Adrenal gland (tissue), 12 donors: Measurements from ENCODE around the gene RTKN2. TPM values are rescaled to one million over a fixed set of nuclear protein-coding genes. Genes with fewer than 3 reads are reported as not detected.

Source experiments
- DNase-seq, 7 donors: peaks; one replicate each; pipeline ENCODE4 v3.0.0-alpha.2; 2019 to 2020
- H3K27ac ChIP-seq, 5 donors: fragments of 200-600 bp; sonication (generic) in 4 of 5; 1 replicate in 3 of 5; 2 replicates in 2 of 5; pipeline versions ENCODE4 v1.5.1 to v1.8.0; 2016 to 2020; ENCODE audit warnings: mild to moderate bottlenecking in 1 of 5
- H3K27me3 ChIP-seq: fragments of 200-600 bp; 2 replicates; pipeline ENCODE4 v1.8.0; 2021
- H3K36me3 ChIP-seq, 2 donors: fragments of 200-600 bp; replicated peaks in 1 of 2; 1 replicate in 1 of 2; 2 replicates in 1 of 2; pipeline versions ENCODE4 v1.5.1 to v1.8.0; 2018 to 2022
- H3K4me1 ChIP-seq, 2 donors: fragments of 200-600 bp; replicated peaks in 1 of 2; 1 replicate in 1 of 2; 2 replicates in 1 of 2; pipeline versions ENCODE4 v1.5.1 to v1.8.0; 2018 to 2021
- H3K4me3 ChIP-seq, 4 donors: fragments of 200-600 bp; sonication (generic) in 3 of 4; one replicate each; pipeline ENCODE4 v1.5.1; 2016 to 2018
- H3K9me3 ChIP-seq, 3 donors: fragments of 200-600 bp; sonication (generic) in 1 of 3; replicated peaks in 1 of 3; 1 replicate in 2 of 3; 2 replicates in 1 of 3; pipeline versions ENCODE4 v1.5.1 to v1.8.0; 2016 to 2021
- POLR2A ChIP-seq, 2 donors: fragments of 450-650 bp; IDR thresholded peaks; one replicate each; pipeline ENCODE4 v1.6.1; 2017; ENCODE audit warnings: antibody characterized with exemption in 2 of 2, mild to moderate bottlenecking in 2 of 2, moderate library complexity in 1 of 2
- WGBS, 4 donors: extraction: QIAGEN DNeasy Blood & Tissue Kit in 2 of 4; methylation state at CpG; one replicate each; pipeline versions ENCODE4 v1.1.5 to v1.1.7; 2013 to 2017; 5-methylcytosine and 5-hydroxymethylcytosine counted together
- intact Hi-C, 2 donors: fragments of 100-400 bp; cut with DNase I; formaldehyde crosslinking; loops; one replicate each; pipeline versions ENCODE4 v1.14.1 to v1.15.0; 2022 to 2023
- polyA plus RNA-seq, 3 donors: library from polyadenylated mRNA; stranded (reverse); fragments of 200-250 nt in 2 of 3; fragments of 350-450 nt in 1 of 3; fragmentation: Illumina TruSeq in 1 of 3; extraction: RNeasy Lipid Tissue Mini Kit (QIAGEN cat#74804) in 1 of 3; gene quantifications; one replicate each; pipeline ENCODE4 v1.2.3, GENCODE V29; 2013 to 2014
- total RNA-seq, 9 donors: library from RNA; depleted of rRNA in 4 of 9; stranded (reverse); fragments of >200 nt in 4 of 9; fragments of 120-200 nt in 1 of 9; fragmentation: NEBNext Ultra II Directional in 1 of 9; extraction: Animal tissue kit (Norgen Biotek cat#: 25700) in 1 of 9; gene quantifications; one replicate each; pipeline versions ENCODE4 v1.1.0 to v1.2.4, GENCODE V29; 2013 to 2023
- TF ChIP-seq, protein P1 (sequence below), 6 experiments: fragments of 450-650 bp in 4 of 6; fragments of 200-600 bp in 2 of 6; sonication (generic) in 1 of 6; IDR thresholded peaks; 1 replicate in 5 of 6; 2 replicates in 1 of 6; pipeline versions ENCODE4 v1.5.1 to v1.8.0; 2016 to 2021; ENCODE audit warnings: antibody characterized with exemption in 6 of 6, mild to moderate bottlenecking in 2 of 6, moderate library complexity in 1 of 6
- donor health status: healthy with polysubstance abuse.
- donor health status: Bipolar disorder and iron deficiency.
- donor health status: DM: yes; HTN: yes; CAD: no.
- donor health status: DM: no; HTN: no; CAD: no.
- donor health status: DM: no; HTN: no; CAD: no.
- donor health status: DM: yes; HTN: yes; CAD: no.

The RTKN2 gene
- total and polyA plus RNA-seq, 12 donors, result 0.07 to 3.4 (median 0.09) TPM; not detected in 4

DNA sequence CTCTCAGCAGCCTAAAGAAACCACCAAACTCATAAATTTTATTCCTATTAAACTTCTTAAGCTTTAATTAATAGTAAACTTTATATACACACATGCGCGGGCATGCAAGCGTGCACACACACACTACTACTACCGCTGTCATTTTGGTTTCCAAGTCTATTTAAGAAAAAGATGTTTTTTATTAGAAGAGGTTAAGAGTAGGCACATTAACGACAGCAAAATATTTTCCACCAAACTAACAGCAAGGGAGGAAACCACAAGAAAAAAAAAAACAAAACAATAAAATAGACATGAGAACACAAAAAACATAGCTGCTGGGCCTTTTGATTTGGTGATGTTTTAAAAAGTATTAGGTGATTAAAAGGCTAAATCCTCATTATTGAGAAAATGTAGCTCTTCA lies 28.6 kb downstream of the RTKN2 start:
- 79 to 81% (median 80%) methylated on average over 5 of the region's 5 CpGs for WGBS, 4 donors
- TF ChIP-seq, protein P1, sequence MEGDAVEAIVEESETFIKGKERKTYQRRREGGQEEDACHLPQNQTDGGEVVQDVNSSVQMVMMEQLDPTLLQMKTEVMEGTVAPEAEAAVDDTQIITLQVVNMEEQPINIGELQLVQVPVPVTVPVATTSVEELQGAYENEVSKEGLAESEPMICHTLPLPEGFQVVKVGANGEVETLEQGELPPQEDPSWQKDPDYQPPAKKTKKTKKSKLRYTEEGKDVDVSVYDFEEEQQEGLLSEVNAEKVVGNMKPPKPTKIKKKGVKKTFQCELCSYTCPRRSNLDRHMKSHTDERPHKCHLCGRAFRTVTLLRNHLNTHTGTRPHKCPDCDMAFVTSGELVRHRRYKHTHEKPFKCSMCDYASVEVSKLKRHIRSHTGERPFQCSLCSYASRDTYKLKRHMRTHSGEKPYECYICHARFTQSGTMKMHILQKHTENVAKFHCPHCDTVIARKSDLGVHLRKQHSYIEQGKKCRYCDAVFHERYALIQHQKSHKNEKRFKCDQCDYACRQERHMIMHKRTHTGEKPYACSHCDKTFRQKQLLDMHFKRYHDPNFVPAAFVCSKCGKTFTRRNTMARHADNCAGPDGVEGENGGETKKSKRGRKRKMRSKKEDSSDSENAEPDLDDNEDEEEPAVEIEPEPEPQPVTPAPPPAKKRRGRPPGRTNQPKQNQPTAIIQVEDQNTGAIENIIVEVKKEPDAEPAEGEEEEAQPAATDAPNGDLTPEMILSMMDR (IDR thresholded peaks at IDR 0.05), result no peak
- no peak for TF ChIP-seq POLR2A (IDR thresholded peaks at IDR 0.05)
- Histone ChIP-seq H3K9me3 (peaks cover 0 to 6% (median 0%) of the 10 kb centered on the region in 3 donors), H3K36me3 (no peaks in the 10 kb centered on the region), H3K4me3 (no peak overlapping the region), H3K27me3 (no peaks in the 10 kb centered on the region), H3K27ac (no peak overlapping the region), H3K4me1 (peaks cover 0 to 6% of the 10 kb centered on the region in 2 donors)
- DNase-seq, result no peak
- intact Hi-C loops, result loop anchor here (10.0 kb wide), 3 partner anchors 195 to 485 kb away; partner anchors contain the start of gene ARID5B (in 1 of the 2)

DNA sequence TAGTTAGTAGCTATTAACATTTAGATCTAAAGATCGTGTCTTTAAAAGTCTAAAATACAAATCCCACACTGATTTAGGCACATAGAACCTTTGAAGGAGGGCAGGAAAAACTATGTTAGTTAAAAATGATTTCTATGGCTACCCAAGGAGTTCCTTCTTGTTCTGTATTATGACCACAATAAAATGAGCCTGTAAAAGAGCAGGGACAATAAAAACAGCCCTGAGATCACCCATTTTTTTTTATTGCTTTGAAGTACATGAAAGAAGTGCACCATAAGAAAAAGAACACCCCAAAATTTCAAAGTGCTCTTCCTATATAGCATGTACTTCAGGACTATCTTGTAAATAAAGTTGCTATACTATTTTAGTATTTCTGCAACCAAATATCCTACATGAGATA lies 29.8 kb downstream of the RTKN2 start:
- Histone ChIP-seq H3K4me1 (peaks cover 0 to 6% of the 10 kb centered on the region in 2 donors), H3K27ac (no peak overlapping the region), H3K36me3 (no peaks in the 10 kb centered on the region), H3K4me3 (no peak overlapping the region), H3K27me3 (no peaks in the 10 kb centered on the region), H3K9me3 (peaks cover 0 to 6% (median 0%) of the 10 kb centered on the region in 3 donors)
- 89 to 100% (median 95%) methylated on average over 1 of the region's 1 CpG for WGBS, 4 donors
- intact Hi-C loops, result no loop called here
- TF ChIP-seq POLR2A (IDR thresholded peaks at IDR 0.05), result no peak
- TF ChIP-seq, protein P1 (IDR thresholded peaks at IDR 0.05), result no peak
- DNase-seq, result no peak

DNA sequence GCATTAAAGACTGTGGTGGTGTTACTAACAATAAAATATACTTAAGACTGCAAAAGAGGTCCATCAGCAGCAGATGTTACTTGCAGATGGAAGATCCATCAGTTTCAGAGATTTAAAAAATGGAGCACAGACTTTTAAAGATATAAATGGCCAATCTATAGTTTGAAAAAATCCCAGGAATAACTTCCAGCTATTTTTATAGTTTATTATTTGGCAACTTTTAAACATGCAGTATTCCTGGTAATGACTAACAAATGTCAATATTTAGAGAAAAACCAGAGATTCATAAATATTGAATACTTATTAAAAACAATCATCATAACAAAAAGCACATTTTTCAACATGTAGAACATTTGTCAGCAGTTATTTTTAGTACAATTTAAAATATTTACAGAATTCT lies 30.7 kb downstream of the RTKN2 start:
- no peaks in the 10 kb centered on the region for H3K4me1 ChIP-seq
- TF ChIP-seq, protein P1 (IDR thresholded peaks at IDR 0.05), result no peak
- no peak for TF ChIP-seq POLR2A (IDR thresholded peaks at IDR 0.05)
- no peak overlapping the region for H3K27ac ChIP-seq
- H3K36me3 ChIP-seq, result no peaks in the 10 kb centered on the region
- no peaks in the 10 kb centered on the region for H3K27me3 ChIP-seq
- intact Hi-C loops, result no loop called here
- no peak for DNase-seq
- H3K9me3 ChIP-seq, result peaks cover 0 to 6% (median 0%) of the 10 kb centered on the region in 3 donors
- H3K4me3 ChIP-seq, result no peak overlapping the region

DNA sequence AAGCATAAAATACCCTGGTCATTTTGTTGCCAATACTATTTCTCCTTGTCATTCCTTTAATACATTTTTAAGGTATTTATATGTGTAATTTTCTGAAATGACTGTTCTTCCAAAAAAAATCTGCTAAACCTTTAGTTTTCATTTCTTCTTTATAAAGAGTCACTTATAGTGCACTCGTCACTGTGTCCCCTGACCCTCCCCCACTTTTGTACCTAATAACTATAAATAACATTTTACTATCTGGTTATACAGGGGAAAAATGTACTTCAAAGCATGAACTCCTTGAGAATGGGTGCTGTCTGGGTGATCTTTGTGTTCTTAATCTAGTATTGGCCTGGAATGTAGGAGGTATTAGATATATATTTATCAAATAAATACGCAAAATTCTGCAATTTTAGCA lies 31.1 kb downstream of the RTKN2 start:
- DNase-seq, result no peak
- TF ChIP-seq, protein P1 (IDR thresholded peaks at IDR 0.05), result no peak
- no peak for TF ChIP-seq POLR2A (IDR thresholded peaks at IDR 0.05)
- no peaks in the 10 kb centered on the region for H3K36me3 ChIP-seq
- H3K4me1 ChIP-seq, result no peaks in the 10 kb centered on the region
- peaks cover 0 to 6% (median 0%) of the 10 kb centered on the region in 3 donors for H3K9me3 ChIP-seq
- no peak overlapping the region for H3K4me3 ChIP-seq
- H3K27me3 ChIP-seq, result no peaks in the 10 kb centered on the region
- no peak overlapping the region for H3K27ac ChIP-seq
- intact Hi-C loops, result no loop called here
- 94 to 98% (median 96%) methylated on average over 2 of the region's 2 CpGs for WGBS, 4 donors
